H1 (cell line): ENCODE measurements around the gene SVOPL. TPM values are rescaled to one million over a fixed set of nuclear protein-coding genes. Genes with fewer than 3 reads are reported as not detected.

Source experiments
- KDM1A ChIP-seq: fragments of 200-600, 300-600 bp; sonication (generic); IDR thresholded peaks from 2 replicates; pipeline ENCODE4 v1.7.1; 2016; ENCODE audit warnings: mild to moderate bottlenecking, low read length, borderline replicate concordance
- TAF7 ChIP-seq: optimal IDR thresholded peaks from 2 replicates; pipeline ENCODE3; 2011; ENCODE audit warnings: low read depth, mild to moderate bottlenecking, inconsistent platforms, low read length, moderate library complexity, borderline replicate concordance
- polyA plus RNA-seq, 7 experiments: library from polyadenylated mRNA; depleted of rRNA in 3 of 7; stranded (reverse) in 5 of 7; unstranded in 2 of 7; fragments of >200 nt in 5 of 7; fragments of 200-250 nt in 2 of 7; gene quantifications; 1 replicate in 5 of 7; 2 replicates in 1 of 7; 4 replicates in 1 of 7; pipeline versions ENCODE4 v1.2.1 to v1.2.3, GENCODE V29; 2011 to 2013; ENCODE audit warnings: missing spikeins in 2 of 7, mixed read lengths in 2 of 7
- total RNA-seq: library from RNA; stranded (reverse); fragmentation: NEBNext Ultra II Directional; extraction: Animal tissue kit (Norgen Biotek cat#: 25700); gene quantifications from 2 replicates; pipeline ENCODE4 v1.2.1, GENCODE V29; 2021

The SVOPL gene
- total and polyA plus RNA-seq, 2 of the 8 experiments (the other 6 are each of a cell fraction or from before 2014, with no cell fraction given), result 1.1 to 1.4 TPM

DNA sequence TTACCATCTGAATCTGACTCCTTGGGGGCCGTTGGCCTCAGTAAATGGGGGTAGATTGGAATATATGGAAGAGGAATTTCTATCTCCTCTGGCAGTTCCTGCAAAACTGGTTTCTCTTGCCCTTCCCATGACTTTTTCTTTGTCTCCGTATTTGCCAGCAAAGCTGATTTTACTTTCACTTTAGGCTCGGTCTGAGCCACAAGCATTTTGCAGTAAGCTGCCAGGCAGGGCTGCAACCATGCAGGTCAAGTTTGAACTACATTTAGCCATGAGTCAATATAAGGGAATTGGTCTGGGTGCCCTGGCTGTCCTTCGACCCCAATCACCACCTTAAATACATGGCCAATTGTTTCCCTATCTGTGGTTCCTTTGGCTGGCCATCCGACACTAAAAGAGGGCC lies 136.8 kb downstream of the SVOPL start (continued):
- no peak for TF ChIP-seq TAF7
- TF ChIP-seq KDM1A, result no peak
